Measurements from ENCODE around the gene ECM1.

- TF ChIP-seq CTCF (conservative IDR thresholded peaks at IDR 0.05; ENCODE audit: low read depth, low read length) = no peak
- TF ChIP-seq EZH2phosphoT487 (IDR thresholded peaks at IDR 0.05; ENCODE audit: borderline replicate concordance, low read length) = no peak
- no peak for TF ChIP-seq EZH2 (IDR thresholded peaks at IDR 0.05; ENCODE audit: low read length, unreplicated experiment)
Observed at GRCh38 chr1:150487763-150488115, 20.2 kb upstream of the ECM1 start.
